A204.1 (cell line): ENCODE data around the gene KDM6B.
"Not testable (repeated sequence)": the region's sequence is repeated elsewhere in the genome, so short reads cannot be mapped to it uniquely, and the experiment has no call there.

Source experiments
- FAIRE-seq: peaks from 2 replicates; lab custom pipeline; 2012; peaks lifted over from hg19 to GRCh38; lab: Jason Lieb, UNC

The KDM6B gene

GRCh38 chr17:7833795-7834541 is at the start of gene KDM6B:
Gene KDM6B, plus strand, starts transcription at chr17:7834217. Its CDS starts 11,338 bp downstream, at chr17:7845555.
- no peak for FAIRE-seq

DNA sequence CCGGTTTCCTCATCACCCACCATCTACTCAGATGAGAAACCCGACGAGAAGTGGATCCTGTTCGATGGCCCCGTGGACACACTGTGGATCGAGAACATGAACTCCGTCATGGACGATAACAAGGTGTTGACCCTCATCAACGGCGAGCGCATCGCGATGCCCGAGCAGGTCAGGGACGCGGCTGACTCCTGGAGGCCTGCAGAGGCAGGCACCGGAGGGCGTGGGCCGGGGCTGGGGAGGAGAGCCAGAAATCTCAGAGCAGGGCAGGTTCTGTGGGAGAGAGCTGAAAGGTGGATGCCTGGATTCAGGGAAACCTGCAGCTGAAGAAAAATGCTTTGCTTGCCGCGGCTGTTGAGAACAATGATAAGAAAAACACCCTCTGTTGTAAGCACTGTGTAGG is 47.2 kb upstream of the KDM6B start:
- FAIRE-seq, result no peak

DNA sequence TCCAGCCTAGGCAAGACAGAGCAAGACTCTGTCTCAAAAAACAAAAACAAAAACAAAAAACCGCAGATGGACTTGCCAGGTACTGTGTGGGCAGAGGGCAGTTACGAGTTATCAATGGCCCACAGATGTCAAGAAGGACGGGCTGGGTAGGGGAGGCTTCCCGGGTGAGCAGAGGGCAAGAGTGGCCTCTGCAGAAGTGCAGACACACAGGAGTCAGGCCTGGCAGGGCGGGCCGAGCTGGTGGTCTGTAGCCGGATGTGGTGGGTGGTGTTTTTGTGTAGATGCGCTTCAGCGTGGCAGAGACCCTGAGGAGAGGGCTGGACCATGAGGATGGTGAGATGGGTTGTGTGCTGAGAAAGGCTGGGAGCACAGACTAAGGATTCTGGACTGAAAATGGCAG is 44.9 kb upstream of the KDM6B start:
- FAIRE-seq, result no peak

DNA sequence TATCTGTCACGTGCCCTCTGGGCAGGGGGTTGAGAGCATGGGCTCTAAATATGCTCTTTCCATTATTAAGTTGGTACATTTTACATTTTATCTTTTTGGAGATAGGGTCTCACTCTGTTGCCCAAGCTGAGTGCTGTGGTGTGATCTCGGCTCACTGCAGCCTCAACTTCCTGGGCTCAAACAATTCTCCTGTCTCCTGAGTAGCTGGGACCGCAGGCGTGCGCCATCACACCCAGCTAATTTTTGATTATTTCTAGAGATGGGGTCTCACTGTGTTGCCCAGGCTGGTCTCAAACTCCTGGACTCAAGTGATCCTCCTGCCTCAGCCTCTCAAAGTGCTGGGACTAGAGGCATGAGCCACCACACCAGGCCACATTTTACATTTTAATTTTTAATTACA is 43.9 kb upstream of the KDM6B start:
- FAIRE-seq, result no peak

GRCh38 chr17:7792611-7793010 is 41.4 kb upstream of the KDM6B start:
- no peak for FAIRE-seq

- no peak for FAIRE-seq
Measured at GRCh38 chr17:7794075-7794663, 39.8 kb upstream of the KDM6B start.

DNA sequence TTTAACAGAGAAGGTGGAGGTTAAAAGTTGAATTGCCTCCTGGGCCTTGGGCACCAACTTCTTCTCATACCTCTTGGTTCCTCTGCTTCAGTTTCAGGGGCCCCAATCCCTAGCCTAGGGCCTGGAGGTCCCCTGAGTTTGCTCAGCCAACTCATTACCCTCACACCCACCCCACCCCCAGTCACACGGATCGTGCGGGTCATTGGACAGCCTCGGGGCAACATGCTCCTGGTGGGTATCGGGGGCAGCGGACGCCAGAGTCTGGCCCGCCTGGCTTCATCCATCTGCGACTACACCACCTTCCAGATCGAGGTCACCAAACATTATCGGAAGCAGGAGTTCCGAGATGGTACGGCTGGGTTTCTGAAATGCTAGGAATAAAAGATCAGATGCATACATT is 36.0 kb upstream of the KDM6B start:
- FAIRE-seq, result no peak

GRCh38 chr17:7798839-7799238 is 35.2 kb upstream of the KDM6B start:
- FAIRE-seq, result no peak

- FAIRE-seq, result no peak
Measured at GRCh38 chr17:7803981-7804380, 30.0 kb upstream of the KDM6B start.

DNA sequence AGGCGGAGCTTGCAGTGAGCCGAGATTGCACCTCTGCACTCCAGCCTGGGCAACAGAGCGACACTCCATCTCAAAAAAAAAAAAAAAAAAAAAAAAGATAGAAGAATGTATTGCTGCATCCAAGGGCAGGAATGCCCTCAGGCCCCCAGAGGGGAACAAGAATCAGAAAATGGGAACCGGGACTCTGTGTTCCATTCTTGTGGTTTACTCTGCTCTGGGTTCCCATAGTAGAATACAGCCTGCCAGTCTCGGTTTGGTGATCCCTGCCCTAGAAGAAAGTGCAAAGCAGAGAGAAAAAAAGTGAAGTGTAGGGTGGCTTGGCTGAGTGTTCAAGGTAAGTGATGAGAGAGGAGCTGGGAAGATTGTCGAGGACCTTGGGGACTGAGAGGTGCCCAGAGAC is 27.4 kb upstream of the KDM6B start:
- FAIRE-seq, result no peak

- no peak for FAIRE-seq
Measured at GRCh38 chr17:7807206-7807605, 26.8 kb upstream of the KDM6B start.

DNA sequence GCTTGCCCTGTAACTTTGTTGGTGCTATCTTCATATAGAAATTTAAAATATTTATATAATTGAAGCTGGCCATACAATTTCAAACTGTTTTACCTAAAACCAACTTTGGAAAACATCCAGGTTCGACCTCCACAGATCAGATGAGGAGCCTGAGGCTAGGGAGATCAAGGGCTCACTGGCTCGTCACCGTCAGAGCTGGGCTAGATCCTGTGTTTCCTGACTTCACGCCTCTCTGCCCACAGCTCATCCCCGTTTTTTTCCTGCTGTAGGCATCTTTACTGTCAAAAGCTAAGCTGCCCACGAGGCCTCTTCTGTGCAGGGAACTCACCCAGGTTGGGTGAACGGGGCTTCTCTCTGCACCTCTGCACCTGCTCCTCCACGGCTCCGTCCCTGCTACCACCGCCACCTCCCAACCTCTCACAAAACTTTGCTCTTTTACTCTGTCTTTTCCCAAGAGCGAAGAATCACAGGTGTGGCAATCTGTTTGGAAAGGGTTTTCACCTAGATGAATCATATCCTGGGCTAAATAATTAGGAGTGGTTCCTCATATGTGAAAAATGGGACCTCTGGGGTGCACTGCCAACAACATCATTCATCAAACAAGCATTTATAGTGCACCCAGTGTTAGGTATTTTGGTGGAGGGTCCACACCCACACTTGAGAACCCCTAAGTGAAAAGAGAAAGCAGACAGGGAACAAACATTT is 24.8 kb upstream of the KDM6B start:
- no peak for FAIRE-seq

DNA sequence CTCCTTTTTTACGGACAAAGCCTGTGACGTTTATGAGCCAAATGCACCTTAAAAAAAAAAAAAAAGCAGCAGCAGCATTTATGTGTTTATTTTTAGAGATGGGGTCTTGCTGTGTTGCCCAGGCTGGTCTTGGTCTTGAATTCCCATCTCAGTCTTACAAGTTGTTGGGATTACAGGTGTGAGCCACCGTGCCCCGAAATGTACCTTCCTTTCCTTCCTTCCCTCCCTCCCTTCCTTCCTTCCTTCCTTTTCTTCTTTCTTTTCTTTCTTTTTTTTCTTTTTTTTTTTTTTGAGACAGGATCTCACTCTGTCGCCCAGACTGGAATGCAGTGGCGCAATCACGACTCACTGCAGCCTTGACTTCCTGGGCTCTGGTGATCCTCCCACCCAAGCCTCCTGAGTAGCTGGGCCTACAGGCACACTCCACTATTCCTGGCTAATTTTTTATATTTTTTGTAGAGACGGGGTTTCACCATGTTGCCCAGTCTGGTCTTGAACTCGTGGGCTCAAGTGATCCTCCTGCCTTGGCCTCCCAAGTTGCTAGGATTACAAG is 24.1 kb upstream of the KDM6B start:
- FAIRE-seq, result not testable (repeated sequence)

- no peak for FAIRE-seq
Measured at GRCh38 chr17:7811251-7811650, 22.8 kb upstream of the KDM6B start.

DNA sequence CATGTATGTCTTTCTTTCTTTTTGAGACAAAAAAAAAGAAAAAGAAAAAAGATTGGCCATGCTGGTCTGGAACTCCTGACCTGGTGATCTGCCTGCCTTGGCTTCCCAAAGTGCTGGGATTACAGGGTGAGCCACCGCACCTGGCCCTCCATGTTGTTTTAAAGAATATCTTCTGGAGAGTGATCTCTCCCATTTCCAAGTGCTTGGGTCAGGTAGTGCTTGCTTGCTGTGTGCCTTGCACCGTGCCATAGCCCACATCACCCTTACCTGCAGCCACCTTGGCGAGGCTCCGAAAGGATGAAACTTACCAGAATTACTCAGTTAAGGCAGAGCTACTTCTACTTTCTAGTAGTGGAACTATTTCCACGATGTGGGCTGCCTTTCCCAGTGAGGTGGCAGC is 19.0 kb upstream of the KDM6B start:
- no peak for FAIRE-seq

DNA sequence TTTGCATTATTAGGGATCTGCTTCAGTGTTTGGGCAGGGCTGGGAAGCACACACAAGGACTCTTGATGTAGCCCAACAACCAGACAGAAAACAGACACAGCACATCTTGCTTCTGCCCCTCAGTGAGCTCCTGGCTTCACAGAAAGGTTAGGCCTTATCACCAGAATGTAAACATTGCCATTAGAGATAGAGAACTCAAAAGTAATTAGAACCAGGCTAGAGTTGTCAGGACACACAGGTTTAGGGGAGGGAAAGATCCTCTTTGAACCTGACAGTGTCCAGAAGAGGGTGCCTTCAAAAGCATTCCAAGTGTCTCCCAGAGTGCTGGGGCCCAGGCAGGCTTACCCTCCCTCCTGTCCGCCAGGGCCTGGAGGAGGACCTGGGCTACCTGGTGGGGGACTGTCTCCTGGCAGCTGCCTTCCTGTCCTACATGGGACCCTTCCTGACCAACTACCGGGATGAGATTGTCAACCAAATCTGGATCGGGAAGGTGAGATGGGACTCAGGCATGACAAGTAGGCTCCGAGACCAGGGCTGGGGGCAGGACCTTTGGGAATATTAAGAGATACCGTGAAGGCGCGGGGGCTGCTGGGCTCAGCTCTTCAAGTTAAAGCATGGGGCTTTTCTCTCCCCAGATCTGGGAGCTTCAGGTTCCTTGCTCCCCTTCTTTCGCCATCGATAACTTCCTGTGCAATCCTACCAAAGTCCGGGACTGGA is 16.9 kb upstream of the KDM6B start:
- no peak for FAIRE-seq

DNA sequence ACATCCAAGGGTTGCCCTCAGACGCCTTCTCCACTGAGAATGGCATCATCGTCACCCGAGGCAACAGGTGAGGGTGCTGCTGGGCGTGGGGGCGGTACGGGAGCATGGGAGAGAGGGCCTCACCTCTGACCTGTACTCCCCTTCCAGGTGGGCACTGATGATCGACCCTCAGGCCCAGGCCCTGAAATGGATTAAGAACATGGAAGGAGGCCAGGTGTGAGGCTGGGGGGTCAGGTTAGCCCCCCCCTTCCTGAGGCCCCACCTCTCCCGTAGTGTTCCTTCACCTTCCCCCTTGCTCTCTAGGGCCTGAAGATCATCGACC is 16.4 kb upstream of the KDM6B start:
- no peak for FAIRE-seq

- FAIRE-seq, result no peak
Measured at GRCh38 chr17:7818026-7818425, 16.0 kb upstream of the KDM6B start.

DNA sequence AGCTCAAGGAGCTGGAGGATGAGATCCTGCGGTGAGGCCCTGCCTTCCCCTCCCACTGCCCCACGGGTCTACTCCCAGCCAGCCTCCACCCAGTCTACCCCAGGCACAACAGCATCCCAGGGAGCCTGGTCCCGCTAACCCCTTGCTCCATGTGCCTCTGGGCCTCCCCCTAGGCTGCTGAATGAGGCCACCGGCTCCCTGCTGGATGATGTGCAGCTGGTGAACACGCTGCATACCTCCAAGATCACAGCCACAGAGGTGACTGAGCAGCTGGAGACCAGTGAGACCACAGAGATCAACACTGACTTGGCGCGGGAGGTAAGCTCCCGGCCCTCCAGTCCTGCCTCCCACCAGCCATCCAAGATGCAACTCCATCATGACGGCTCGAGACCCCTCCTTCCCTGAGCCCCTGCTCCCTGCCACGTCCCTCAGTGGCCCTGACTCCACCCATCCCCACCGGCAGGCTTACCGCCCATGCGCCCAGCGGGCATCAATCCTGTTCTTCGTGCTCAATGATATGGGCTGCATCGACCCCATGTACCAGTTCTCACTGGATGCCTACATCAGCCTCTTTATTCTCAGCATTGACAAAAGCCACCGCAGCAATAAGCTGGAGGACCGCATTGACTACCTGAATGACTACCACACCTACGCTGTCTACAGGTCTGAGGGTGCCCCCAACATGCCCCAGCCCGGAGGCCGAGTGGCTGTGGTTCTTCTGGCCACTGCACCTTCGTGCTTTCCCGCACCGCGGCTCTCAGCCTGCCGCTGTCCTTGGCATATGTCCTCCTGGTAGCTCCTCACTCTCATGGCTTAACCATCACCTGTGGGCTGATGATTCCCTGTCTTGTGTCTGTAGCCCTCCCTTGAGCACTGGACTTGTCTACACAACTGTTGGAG is 15.0 kb upstream of the KDM6B start:
- FAIRE-seq, result no peak

DNA sequence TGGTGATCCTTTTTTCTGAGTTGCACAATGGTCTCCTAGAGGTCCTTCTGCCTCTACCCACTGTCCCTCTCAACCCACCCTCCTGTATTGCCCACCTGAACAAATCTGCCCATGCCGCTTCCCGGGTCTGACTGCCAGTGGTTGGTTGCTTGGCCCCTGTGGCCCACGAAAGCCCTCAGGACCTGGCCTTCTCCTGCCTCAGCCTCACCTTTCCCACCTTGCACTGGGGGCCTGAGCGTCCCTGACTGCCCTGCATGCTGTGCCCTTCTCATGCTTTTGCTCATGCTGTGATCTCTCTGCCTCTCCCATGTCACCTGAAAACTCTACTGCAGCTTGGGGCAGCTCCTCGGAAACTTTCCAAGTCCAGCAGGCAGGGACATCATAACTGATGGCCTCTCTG is 13.8 kb upstream of the KDM6B start:
- no peak for FAIRE-seq

- FAIRE-seq, result no peak
Measured at GRCh38 chr17:7822126-7822525, 11.9 kb upstream of the KDM6B start.

GRCh38 chr17:7823581-7824001 is 10.4 kb upstream of the KDM6B start:
- no peak for FAIRE-seq
